HCT116 (cell line): ENCODE measurements around the gene INPP5D. TPM values are rescaled to one million over a fixed set of nuclear protein-coding genes. Genes with fewer than 3 reads are reported as not detected.

Experiments used
- ATAC-seq: fragments of 200-7000 bp; cut with Tn5 transposase; 2 replicates; pipeline ENCODE4 v1.9.1; 2020; ENCODE audit warnings: mild to moderate bottlenecking, moderate library complexity
- BruUV-seq: library from RNA; stranded (reverse); fragments of 400-500 nt; replicated peaks from 2 replicates; lab custom pipeline; 2021; lab: Mats Ljungman, UMichigan
- CTCF ChIA-PET: fragments of 300-600 bp; sonication (Branson Sonifier 250); formaldehyde crosslinking; loops from one replicate; lab custom pipeline; 2021; ENCODE audit warnings: antibody characterized with exemption; lab: Charles Lee
- POLR2A ChIA-PET: fragments of 300-600, 350-600 bp; sonication (Branson Sonifier 250); formaldehyde crosslinking; loops from one replicate; lab custom pipeline; 2021; ENCODE audit warnings: antibody characterized with exemption; lab: Charles Lee
- RAD21 ChIA-PET, 2 experiments: fragments of 300-600 bp; sonication (Branson Sonifier 250); formaldehyde crosslinking; loops; one replicate each; lab custom pipeline; 2023; ENCODE audit warnings: low total read pairs in 2 of 2; ENCODE audit not compliant: uncharacterized antibody in 2 of 2, unreplicated experiment in 2 of 2, low non-redundant PET in 1 of 2; lab: Charles Lee
- DNase-seq: peaks from one replicate; pipeline ENCODE4 v3.0.0-alpha.2; 2010; ENCODE audit warnings: low read depth, low spot score
- H2AFZ ChIP-seq: fragments of 200-600 bp; shearing (Covaris generic), sonication (generic); 2 replicates; pipeline ENCODE4 v1.6.1; 2017; ENCODE audit warnings: low read depth, mixed run types, mixed read lengths, antibody characterized with exemption, low read length; ENCODE audit not compliant: poor library complexity, severe bottlenecking
- H3K27ac ChIP-seq: 2 replicates; pipeline ENCODE4 v1.5.1; 2012; ENCODE audit warnings: low read depth, low read length
- H3K27me3 ChIP-seq: fragments of 200-600 bp; sonication (generic); 2 replicates; pipeline ENCODE4 v1.6.1; 2016; ENCODE audit warnings: mixed run types, low read length, mixed read lengths; ENCODE audit not compliant: insufficient read depth
- H3K36me3 ChIP-seq, 2 experiments: fragments of 200-500 bp in 1 of 2; fragments of 200-600 bp in 1 of 2; sonication (Bioruptor generic) in 1 of 2; sonication (generic) in 1 of 2; 2 replicates each; pipeline versions ENCODE4 v1.5.1 to v1.6.1; 2014 to 2016; ENCODE audit warnings: low read length in 2 of 2, inconsistent platforms in 1 of 2, mixed read lengths in 1 of 2, mixed run types in 1 of 2; ENCODE audit not compliant: insufficient read depth in 2 of 2, control insufficient read depth in 1 of 2
- H3K4me1 ChIP-seq, 2 experiments: fragments of 200-600 bp in 1 of 2; sonication (generic) in 1 of 2; 2 replicates each; pipeline versions ENCODE4 v1.5.1 to v1.6.1; 2012 to 2017; ENCODE audit warnings: low read length in 2 of 2, inconsistent platforms in 1 of 2, mild to moderate bottlenecking in 1 of 2, mixed read lengths in 1 of 2, mixed run types in 1 of 2, moderate library complexity in 1 of 2; ENCODE audit not compliant: insufficient read depth in 2 of 2, control insufficient read depth in 1 of 2
- H3K4me2 ChIP-seq: fragments of 200-600 bp; sonication (generic); 2 replicates; pipeline ENCODE4 v1.6.1; 2017; ENCODE audit warnings: mixed run types, low read length, mixed read lengths
- H3K4me3 ChIP-seq, 2 experiments: fragments of 200-600 bp in 1 of 2; sonication (generic) in 1 of 2; replicated peaks in 1 of 2; 2 replicates each; pipeline ENCODE4 v1.5.1; 2011 to 2016; ENCODE audit warnings: low read length in 2 of 2, control low read depth in 1 of 2, low read depth in 1 of 2, mild to moderate bottlenecking in 1 of 2, mixed read lengths in 1 of 2, mixed run types in 1 of 2
- H3K79me2 ChIP-seq: fragments of 200-600 bp; sonication (generic); 2 replicates; pipeline ENCODE4 v1.6.1; 2017; ENCODE audit warnings: mild to moderate bottlenecking, mixed run types, low read length, moderate library complexity, mixed read lengths; ENCODE audit not compliant: insufficient read depth
- H3K9ac ChIP-seq: fragments of 200-600 bp; sonication (generic); 2 replicates; pipeline ENCODE4 v1.6.1; 2016; ENCODE audit warnings: low read length, mixed read lengths
- H3K9me2 ChIP-seq: fragments of 200-600 bp; sonication (generic), shearing (Covaris generic); 2 replicates; pipeline ENCODE4 v1.6.1; 2017; ENCODE audit warnings: mixed run types, mild to moderate bottlenecking, moderate library complexity; ENCODE audit not compliant: insufficient read depth
- H3K9me3 ChIP-seq, 2 experiments: fragments of 200-500 bp in 1 of 2; fragments of 200-600 bp in 1 of 2; sonication (Bioruptor generic) in 1 of 2; sonication (generic) in 1 of 2; 2 replicates each; pipeline ENCODE4 v1.6.1; 2014 to 2017; ENCODE audit warnings: low read length in 2 of 2, mixed read lengths in 2 of 2, inconsistent platforms in 1 of 2, low read depth in 1 of 2, mild to moderate bottlenecking in 1 of 2, mixed run types in 1 of 2, moderate library complexity in 1 of 2; ENCODE audit not compliant: control insufficient read depth in 1 of 2, insufficient read depth in 1 of 2
- H4K20me1 ChIP-seq: fragments of 200-600 bp; sonication (generic), shearing (Covaris generic); 2 replicates; pipeline ENCODE4 v1.6.1; 2017; ENCODE audit warnings: mixed run types, mild to moderate bottlenecking, moderate library complexity; ENCODE audit not compliant: insufficient read depth
- EZH2 ChIP-seq: fragments of 200-600 bp; sonication (generic); IDR thresholded peaks from 2 replicates; pipeline ENCODE4 v1.6.1; 2017; ENCODE audit warnings: antibody characterized with exemption, mixed run types
- EZH2phosphoT487 ChIP-seq: fragments of 200-600 bp; IDR thresholded peaks from 2 replicates; pipeline ENCODE4 v1.6.1; 2018; ENCODE audit warnings: antibody characterized with exemption, borderline replicate concordance
- POLR2A ChIP-seq: IDR thresholded peaks from 2 replicates; pipeline ENCODE4 v1.7.0; 2011; ENCODE audit warnings: borderline replicate concordance; ENCODE audit not compliant: insufficient read depth, insufficient read length; ENCODE audit errors: extremely low read depth
- SIN3A ChIP-seq: IDR thresholded peaks from 2 replicates; pipeline ENCODE4 v1.6.1; 2012; ENCODE audit warnings: low read depth
- ZNF274 ChIP-seq: fragments of 200-500 bp; sonication (Bioruptor generic); IDR thresholded peaks from 2 replicates; pipeline ENCODE4 v1.6.1; 2014; ENCODE audit warnings: mild to moderate bottlenecking, low read depth, low read length, inconsistent platforms
- intact Hi-C: fragments of 100-400 bp; cut with micrococcal nuclease; formaldehyde crosslinking; loops from 2 replicates; pipeline ENCODE4 v1.10.0; 2022
- total RNA-seq: library from RNA; stranded (reverse); gene quantifications from one replicate; pipeline ENCODE4 v1.2.1, GENCODE V29; 2021; ENCODE audit not compliant: unreplicated experiment
- TF ChIP-seq, protein P1 (sequence below), 3 experiments: fragments of 200-600 bp in 1 of 3; sonication (generic) in 1 of 3; IDR thresholded peaks in 2 of 3; conservative IDR thresholded peaks in 1 of 3; 2 replicates each; pipeline ENCODE4 v1.5.1; 2012 to 2017; ENCODE audit warnings: low read depth in 2 of 3, low read length in 2 of 3, antibody characterized with exemption in 1 of 3, borderline replicate concordance in 1 of 3, control low read depth in 1 of 3, mild to moderate bottlenecking in 1 of 3, mixed read lengths in 1 of 3, mixed run types in 1 of 3, moderate library complexity in 1 of 3; ENCODE audit not compliant: insufficient read depth in 1 of 3
- TF ChIP-seq, protein P2 (sequence below): IDR thresholded peaks from 2 replicates; pipeline ENCODE4 v1.6.1; 2012

The INPP5D gene
- total RNA-seq, 1 experiment from 2014 or later, result 1.8 TPM

DNA sequence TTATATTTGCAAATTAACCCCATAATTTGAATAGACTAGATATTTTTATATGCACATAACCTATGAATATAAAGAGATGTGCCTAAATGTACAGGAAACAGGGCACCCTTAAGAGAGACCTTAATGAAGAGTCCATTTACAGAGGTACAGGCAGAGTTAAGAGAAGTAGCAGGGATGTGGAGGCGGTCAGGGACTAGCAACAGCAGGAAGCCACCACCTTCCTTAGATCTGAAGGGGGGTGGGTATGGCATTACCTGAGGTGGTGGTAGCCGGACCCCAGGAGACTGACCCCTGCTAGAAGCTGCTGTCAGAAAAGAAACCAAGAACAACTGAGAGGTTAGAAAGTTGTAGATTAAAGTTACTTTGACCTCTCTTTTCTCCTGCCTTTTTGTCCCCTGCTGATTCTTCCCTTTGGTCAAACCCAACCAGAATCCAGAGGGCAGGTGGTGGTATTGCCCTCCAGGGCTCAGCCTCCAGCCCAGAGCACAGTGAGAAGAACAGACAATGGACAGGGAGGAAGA, 166.4 kb downstream of the INPP5D start:
- ChIA-PET RAD21 (no interaction called here), CTCF (no interaction called here), POLR2A (no interaction called here)
- intact Hi-C loops, result no loop called here
- no peaks in the 10 kb centered on the region for H3K9me2 ChIP-seq
- DNase-seq (no peak), ATAC-seq (no peak)
- H2AFZ ChIP-seq, result no peak overlapping the region
- no TSS peak for BruUV-seq
- H3K27ac ChIP-seq, result no peak overlapping the region
- no peaks in the 10 kb centered on the region; a peak in 1 of 4 replicates for H3K4me1 ChIP-seq
- H3K9ac ChIP-seq, result no peak overlapping the region
- H3K4me3 ChIP-seq, result no peak overlapping the region
- H3K27me3 ChIP-seq, result no peaks in the 10 kb centered on the region
- H3K9me3 ChIP-seq, result no peaks in the 10 kb centered on the region; a peak in 1 of 4 replicates
- no peaks in the 10 kb centered on the region for H4K20me1 ChIP-seq
- H3K36me3 ChIP-seq, result no peaks in the 10 kb centered on the region
- H3K79me2 ChIP-seq, result no peaks in the 10 kb centered on the region
- TF ChIP-seq SIN3A, result no peak
- TF ChIP-seq EZH2phosphoT487, result no peak
- TF ChIP-seq, protein P1, sequence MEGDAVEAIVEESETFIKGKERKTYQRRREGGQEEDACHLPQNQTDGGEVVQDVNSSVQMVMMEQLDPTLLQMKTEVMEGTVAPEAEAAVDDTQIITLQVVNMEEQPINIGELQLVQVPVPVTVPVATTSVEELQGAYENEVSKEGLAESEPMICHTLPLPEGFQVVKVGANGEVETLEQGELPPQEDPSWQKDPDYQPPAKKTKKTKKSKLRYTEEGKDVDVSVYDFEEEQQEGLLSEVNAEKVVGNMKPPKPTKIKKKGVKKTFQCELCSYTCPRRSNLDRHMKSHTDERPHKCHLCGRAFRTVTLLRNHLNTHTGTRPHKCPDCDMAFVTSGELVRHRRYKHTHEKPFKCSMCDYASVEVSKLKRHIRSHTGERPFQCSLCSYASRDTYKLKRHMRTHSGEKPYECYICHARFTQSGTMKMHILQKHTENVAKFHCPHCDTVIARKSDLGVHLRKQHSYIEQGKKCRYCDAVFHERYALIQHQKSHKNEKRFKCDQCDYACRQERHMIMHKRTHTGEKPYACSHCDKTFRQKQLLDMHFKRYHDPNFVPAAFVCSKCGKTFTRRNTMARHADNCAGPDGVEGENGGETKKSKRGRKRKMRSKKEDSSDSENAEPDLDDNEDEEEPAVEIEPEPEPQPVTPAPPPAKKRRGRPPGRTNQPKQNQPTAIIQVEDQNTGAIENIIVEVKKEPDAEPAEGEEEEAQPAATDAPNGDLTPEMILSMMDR (IDR thresholded peaks at IDR 0.05 in 2 of 3, conservative IDR thresholded peaks at IDR 0.05 in 1 of 3; ENCODE audit: borderline replicate concordance in 1 of 3, insufficient read depth in 1 of 3, low read depth in 2 of 3, low read length in 2 of 3), result no peak
- TF ChIP-seq POLR2A, result no peak
- H3K4me2 ChIP-seq, result no peak overlapping the region

DNA sequence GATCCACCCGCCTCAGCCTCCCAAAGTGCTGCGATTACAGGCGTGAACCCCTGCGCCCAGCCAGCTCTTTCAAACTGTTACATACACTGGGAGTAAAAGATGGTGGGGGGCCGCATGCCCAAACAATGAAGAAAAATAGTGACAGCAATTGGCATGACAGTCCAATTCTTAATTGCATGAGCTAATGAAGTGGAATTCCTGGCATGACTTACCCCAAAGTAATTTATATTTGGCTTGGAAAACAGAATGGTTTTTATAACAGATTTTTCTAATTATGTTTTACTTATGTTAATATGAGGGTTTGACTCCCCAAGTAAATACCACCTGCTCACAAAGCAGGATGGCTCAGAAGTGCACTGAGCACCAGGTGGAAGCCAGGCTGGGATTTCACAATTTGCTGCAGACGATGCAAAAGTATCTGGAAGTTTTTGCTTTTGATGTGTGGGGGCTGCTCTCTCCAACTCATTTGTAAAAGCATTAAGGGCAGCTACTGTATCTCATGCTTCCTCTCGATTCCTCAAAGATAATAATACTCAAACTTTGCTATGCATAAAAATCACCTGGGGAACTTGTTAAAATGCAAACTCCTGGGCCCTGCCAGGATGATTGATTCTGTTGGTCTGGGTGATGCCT, 167.3 kb downstream of the INPP5D start:
- intact Hi-C loops, result no loop called here
- Histone ChIP-seq H3K9me2 (no peaks in the 10 kb centered on the region), H3K4me3 (no peak overlapping the region), H3K79me2 (no peaks in the 10 kb centered on the region), H3K27me3 (no peaks in the 10 kb centered on the region), H3K9ac (no peak overlapping the region), H4K20me1 (no peaks in the 10 kb centered on the region), H2AFZ (no peak overlapping the region), H3K9me3 (no peaks in the 10 kb centered on the region; a peak in 1 of 4 replicates), H3K36me3 (no peaks in the 10 kb centered on the region), H3K4me2 (no peak overlapping the region), H3K4me1 (no peaks in the 10 kb centered on the region; a peak in 1 of 4 replicates), H3K27ac (no peak overlapping the region)
- ChIA-PET RAD21 (no interaction called here), POLR2A (no interaction called here), CTCF (no interaction called here)
- no TSS peak for BruUV-seq
- no peak for ATAC-seq
- no peak for DNase-seq
- TF ChIP-seq ZNF274, result no peak
- TF ChIP-seq, protein P2, sequence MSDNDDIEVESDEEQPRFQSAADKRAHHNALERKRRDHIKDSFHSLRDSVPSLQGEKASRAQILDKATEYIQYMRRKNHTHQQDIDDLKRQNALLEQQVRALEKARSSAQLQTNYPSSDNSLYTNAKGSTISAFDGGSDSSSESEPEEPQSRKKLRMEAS, result no peak
- no peak for TF ChIP-seq EZH2
